ENCODE measurements around the gene GBGT1.

The GBGT1 gene

DNA sequence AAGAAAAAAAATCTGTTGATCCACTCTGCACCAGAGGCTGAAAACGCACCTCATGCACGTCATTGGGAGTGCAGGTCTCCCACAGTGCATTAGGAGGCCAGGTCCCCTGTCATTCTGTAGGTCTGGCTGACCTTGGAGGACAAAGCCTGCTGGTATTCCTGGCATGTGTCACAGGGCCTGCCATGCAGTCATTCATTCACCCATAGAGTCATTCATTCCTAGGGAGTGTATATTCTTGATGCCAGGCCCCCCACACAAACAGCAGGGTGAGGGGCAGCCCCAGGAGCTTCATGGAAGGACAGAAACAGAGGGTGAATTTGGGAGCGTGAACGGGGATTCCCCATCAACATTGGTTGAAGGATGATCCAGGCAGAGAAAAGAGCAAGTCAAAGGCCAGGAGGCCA lies 2.2 kb downstream of the GBGT1 start:
- no peak for DNase-seq

DNA sequence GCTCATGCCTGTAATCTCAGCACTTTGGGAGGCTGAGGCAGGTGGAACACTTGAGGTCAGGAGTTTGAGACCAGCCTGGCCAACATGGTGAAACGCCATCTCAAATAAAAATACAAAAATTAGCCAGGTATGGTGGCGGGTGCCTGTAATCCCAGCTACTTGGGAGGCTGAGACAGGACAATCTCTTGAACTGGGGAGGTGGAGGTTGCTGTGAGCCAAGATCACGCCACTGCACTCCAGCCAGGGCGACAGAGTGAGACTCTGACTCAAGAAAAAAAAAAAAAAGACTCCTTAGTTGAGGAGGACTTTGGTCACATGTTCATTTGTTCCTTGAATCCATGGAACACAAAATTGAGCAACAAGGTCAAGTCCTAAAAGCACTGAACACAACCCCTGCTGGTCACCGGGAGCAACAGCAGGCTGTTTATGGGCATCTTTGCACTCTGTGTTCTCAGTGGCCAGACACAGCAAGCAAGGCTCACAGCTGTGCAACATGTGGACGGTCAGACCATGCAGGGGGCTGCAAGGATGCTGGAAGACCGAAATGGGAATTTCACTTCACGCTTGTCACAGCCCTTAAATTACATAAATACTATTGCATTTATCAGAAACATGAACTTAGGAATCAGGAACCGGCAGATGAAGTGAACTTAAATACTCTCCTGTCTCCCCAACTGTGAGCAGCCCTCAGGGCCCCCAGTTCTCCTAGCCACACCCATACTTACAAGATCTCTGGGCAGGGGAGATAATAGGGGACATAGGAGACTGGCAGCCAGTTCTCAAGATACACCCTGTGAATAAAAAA lies 2.8 kb downstream of the GBGT1 start:
- DNase-seq, result no peak

GRCh38 chr9:133158695-133159094 lies 5.0 kb downstream of the GBGT1 start:
- no peak for DNase-seq

- no peak for DNase-seq
These were observed 8.6 kb downstream of the GBGT1 start for GRCh38 chr9:133155156-133155555.

DNA sequence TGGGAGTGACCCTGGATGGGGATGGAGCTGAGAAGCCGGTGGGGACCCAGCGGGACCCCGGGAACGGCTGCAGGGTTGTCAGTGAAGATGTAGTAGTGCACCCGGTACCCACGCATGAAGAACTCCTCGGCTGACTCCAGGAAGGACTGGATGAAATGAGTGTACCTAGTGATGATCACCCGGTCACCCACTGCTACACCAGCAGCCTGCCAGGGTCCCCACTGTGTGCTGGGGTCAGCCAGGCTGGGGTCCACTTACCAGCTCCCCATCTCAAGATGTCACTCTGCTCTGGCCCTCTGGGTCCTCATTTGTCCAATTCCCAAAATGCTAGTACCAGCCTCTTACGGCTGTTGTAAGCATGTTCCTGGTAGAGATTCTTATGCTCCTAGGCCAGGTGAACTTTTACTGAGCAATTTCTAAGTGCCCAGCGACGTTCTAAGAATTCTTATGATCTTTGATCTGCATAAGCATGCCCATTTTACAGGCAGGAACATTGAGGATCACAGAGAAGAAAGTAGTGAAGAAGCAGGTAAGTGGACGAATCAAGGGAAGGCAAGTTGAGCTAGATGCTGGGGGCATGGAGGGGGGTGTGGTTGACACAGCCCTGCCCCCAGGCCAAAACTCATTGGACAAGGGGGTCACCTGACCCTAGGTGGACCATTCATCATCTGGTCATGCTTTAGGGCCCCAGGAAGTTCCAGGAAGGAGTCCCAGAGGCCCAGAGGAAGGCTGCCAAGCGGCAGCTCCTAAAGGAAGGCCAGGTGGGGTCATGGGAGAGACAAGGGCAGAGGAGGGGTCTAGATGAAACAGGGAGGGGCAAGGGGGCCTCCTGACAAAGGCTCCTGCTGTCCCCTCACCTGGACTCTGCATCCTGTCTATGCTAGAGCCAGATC lies 9.4 kb downstream of the GBGT1 start:
- no peak for DNase-seq

GRCh38 chr9:133153227-133154096 lies 10.3 kb downstream of the GBGT1 start:
- no peak for DNase-seq

- no peak for DNase-seq
These were observed 11.9 kb downstream of the GBGT1 start for GRCh38 chr9:133151601-133152525.

DNA sequence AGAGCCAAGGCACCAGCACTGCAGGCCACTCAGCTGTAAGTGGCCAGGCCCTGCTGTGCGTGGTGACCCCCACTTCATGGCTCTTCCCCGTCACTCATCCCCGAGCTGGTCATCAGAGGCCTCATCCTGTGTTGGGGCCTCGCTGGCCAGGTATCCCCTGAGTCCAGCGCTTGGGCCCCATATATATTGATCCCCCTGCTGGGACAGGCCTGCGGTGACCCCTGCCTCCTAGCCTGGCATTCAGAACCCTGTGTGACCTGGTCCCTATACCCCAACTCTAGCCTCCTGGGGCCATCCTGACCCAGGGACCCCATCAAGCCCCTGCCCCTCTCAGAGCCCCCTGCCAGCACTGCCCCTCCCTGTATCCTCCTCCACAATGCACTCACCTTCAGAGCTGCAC lies 12.7 kb downstream of the GBGT1 start:
- no peak for DNase-seq

DNA sequence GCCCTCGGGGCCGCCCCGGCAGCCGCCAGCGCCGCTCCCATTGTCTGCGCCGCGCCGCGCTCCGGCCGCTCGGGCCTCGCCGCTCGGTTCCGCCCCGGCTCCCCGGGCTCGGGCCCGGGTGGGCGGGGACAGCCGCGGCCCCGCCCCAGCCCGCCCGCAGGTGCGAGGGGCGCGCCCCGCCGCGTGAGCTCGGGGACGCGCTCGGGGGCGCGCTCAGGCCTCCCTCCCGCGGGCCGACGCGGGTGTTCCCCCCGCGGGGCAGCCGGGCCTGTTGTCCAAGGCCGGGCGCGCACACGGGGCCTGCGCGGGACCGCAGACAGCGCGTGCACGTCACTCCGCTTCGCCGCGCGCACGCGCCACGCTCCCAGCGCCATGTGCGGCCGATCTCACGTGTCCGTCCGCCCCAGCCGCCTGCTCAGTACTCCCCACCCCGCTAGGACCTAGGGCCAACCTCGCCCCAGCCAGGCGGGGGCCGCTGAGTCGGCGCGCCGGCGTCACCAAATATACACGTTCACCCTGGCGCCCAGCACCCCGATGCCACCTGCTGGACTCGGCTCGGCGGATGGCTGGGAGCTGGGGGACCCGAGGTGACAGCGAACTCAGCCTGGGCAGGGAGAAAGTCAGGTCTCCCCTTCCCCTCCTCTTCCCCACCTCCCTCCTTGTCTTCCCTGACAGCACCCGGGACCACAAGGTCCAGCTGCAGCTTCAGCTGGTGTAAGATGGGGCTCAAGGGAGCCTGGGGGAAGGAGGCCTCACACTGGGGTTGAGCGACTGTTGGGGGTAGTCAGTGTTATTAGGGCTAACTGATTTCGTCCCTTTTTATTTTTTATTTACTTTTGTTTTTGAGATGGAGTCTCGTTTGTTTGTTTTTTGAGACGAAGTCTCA lies 14.3 kb downstream of the GBGT1 start:
- DNase-seq, result peak; percentile 67

GRCh38 chr9:133148199-133149129 lies 15.2 kb downstream of the GBGT1 start:
- DNase-seq, result peak; percentile 31

DNA sequence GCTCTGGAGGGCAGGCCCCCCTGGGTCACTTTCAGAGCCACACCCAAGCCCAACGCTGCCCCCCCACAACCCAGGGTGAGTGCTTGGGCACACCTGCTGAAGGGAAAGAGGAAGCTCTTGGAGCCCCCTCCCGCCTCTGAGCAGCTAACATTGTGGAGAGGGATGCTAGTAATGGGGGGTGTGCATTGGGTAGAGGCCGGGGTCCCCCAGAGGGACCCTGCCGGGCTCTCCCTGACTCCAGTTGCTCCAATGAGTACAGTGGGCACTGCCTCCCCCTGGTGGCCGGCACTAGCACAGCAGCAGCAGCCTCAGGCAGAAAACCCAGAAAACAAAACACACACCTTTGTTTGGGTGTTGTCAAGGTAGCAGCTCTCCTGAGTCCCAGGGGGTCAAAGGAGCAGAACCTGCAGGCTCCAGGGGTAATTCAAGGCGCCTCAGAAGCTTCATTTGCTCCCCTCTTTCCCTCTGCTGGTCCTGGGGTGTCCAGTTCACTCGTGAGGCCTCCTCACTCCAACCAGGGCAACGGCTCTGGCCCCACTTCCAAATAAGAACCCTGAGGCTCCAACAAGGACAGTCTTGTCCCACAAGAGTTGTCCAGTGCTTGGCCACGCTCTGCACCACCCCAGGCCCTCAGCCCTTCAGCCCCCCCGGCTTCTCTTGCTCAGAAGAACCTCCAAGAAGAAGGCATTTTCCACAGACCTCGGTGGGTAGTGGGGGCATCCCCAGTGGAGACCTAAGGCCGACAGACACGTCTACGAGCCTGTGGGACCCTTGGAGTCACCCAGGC lies 16.1 kb downstream of the GBGT1 start:
- DNase-seq, result peak; percentile 76

DNA sequence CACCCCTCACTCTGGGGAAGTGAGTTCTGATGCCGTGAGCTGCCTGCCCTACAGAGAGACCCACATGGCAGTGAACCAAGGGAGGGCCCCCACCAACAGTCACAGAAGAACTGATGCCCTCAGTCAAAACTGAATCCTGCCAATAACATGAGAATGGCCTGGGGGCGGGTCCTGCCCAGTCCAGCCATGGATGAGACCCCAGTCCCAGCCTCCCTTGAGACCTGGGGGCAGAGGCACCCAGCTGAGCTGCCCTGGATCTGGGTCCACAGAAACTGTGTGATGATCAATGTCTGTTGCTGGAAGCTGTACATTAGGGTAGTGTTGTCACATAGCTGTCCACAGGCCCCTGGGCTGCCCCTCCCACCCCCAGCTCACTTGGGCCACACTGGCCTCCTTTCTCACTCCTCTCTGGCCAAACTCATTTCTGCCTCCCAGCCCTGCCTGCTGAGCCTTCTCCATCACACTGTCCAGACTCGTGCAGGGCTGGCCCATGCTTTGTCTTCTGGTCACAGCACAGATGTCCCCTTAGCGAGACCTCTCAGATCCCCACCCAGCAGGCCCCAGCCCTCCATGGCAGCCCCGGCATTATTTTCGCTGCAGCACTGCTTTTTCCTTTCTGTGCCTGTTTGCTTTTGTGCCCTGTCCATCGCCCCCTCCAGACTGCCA lies 16.8 kb downstream of the GBGT1 start:
- no peak for DNase-seq

DNA sequence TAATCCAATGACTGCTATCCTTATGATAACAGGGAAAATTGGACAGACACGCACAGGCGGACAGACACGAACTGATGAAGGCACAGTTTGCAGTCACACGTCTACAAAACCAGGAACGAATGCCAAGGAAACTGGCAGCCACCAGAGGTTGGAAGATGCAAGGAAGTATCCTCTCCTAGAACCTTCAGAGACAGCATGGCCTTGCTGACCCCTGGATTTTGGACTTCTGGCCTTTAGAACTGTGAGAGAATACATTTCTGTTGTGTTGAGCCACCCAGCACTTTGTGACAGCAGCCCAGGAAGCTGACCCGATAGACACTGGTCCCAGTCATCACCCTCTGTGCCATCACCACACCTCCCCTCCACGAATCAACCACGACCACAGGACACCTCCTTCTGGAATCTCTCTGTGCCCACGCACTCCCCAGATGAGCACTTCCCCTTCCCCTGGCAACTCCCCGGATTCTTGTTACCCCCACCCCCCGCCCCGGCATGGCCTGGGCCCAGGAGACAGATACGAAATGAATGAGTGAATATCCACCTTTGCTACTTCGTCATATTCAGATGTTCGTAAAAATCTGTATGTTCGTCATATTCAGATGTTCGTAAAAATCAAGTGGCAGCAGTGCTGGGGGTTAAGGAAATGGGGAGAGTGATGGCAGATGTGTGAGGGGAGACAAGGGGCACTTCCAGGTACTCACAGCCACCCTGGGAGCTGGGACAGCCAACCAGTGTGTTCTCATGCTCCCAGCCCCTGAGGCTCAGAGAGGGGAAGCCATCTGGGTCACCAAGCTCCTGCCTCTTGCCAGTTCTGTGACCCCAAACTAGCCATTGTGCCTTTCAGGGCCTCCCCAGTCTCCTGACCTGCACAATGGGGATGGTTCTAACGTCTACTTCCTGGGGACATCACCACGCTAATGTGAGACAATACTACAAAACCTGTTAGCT lies 18.5 kb downstream of the GBGT1 start:
- DNase-seq, result no peak

DNA sequence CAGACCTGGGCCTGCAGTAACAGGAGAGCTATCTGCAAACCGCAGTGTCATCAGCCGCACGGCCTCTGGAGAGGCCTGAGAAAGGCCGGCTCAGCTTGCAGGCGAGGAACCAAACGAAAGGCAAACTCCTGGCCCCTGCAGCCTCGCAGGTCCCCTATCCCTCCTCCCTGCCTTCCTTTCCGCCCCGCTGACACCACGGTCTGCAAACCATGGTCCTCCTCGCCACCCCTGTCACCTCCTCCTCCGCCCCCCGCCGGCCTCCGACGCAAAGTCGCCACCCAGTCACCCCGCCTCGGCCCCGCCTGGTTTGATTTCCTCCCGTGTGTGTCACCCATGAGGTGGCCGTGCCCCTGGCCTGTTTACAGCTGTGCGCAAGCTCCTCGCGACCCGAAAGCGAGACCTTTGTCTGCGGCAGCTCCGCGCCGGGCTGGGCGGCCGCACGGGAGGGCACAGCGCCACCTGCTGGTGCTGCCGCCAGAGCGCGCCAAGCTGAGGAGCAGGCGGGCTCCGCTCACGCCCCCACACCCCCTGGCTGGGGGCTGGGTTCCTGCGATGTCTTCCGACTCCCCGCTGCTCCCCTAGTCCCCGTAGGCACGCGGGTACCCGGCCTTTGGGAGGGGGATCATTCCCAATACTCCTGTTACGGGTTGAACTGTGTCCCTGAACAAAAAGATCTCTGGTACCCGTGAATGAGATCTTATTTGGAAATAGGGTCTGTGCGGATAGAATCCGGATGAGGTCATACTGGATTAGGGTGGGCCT lies 19.4 kb downstream of the GBGT1 start:
- peak; percentile 89 for DNase-seq

- no peak for DNase-seq
These were observed 20.0 kb downstream of the GBGT1 start for GRCh38 chr9:133143639-133144141.

Measured in activated CD4-positive, alpha-beta T cell treated with anti-CD3 and anti-CD28 coated beads for 1 hour (primary cell).